GM12878 (cell line): ENCODE data around the gene ERICH4. TPM values are rescaled to one million over a fixed set of nuclear protein-coding genes. Genes with fewer than 3 reads are reported as not detected.

Experiments used
- ATAC-seq: fragments of 200-7000 bp; cut with Tn5 transposase; 3 replicates; pipeline ENCODE4 v1.9.1; 2020; ENCODE audit warnings: mild to moderate bottlenecking, moderate library complexity
- BruUV-seq: library from RNA; stranded (reverse); fragments of 400-500 nt; replicated peaks from 2 replicates; lab custom pipeline; 2021; lab: Mats Ljungman, UMichigan
- CTCF ChIA-PET: fragments of 300-600 bp; sonication (Branson Sonifier 250); formaldehyde crosslinking; extraction: SDS; loops from one replicate; lab custom pipeline; 2021; ENCODE audit warnings: inconsistent platforms; lab: Yijun Ruan, JAX
- POLR2A ChIA-PET: fragments of 350-600 bp; formaldehyde crosslinking; extraction: SDS; loops from one replicate; lab custom pipeline; 2021; ENCODE audit warnings: inconsistent platforms; lab: Charles Lee
- RAD21 ChIA-PET: fragments of 300-600 bp; sonication (Branson Sonifier 250); formaldehyde crosslinking; loops from one replicate; lab custom pipeline; 2023; ENCODE audit warnings: antibody characterized with exemption; ENCODE audit not compliant: unreplicated experiment; lab: Charles Lee
- SMC1A ChIA-PET: fragments of 300-600 bp; sonication (Branson Sonifier 250); formaldehyde crosslinking; loops from one replicate; lab custom pipeline; 2023; ENCODE audit not compliant: unreplicated experiment, uncharacterized antibody; lab: Charles Lee
- DNase-seq: peaks from one replicate; pipeline ENCODE4 v3.0.0-alpha.2; 2011; ENCODE audit warnings: low read depth, low spot score
- FAIRE-seq: peaks from 3 replicates; lab custom pipeline; 2011; peaks lifted over from hg19 to GRCh38; lab: Jason Lieb, UNC
- H2AFZ ChIP-seq: 2 replicates; pipeline ENCODE4 v1.6.0; 2011; ENCODE audit warnings: low read depth, low read length, control low read depth; ENCODE audit not compliant: control insufficient read depth
- H3K27ac ChIP-seq: 2 replicates; pipeline ENCODE4 v1.5.1; 2011; ENCODE audit warnings: control low read depth; ENCODE audit not compliant: control insufficient read depth, insufficient read depth
- H3K27me3 ChIP-seq, 2 experiments: replicated peaks in 1 of 2; 2 replicates each; pipeline versions ENCODE4 v1.6.0 to v1.6.1; 2011; ENCODE audit warnings: low read length in 1 of 2; ENCODE audit not compliant: control insufficient read depth in 2 of 2, insufficient read depth in 2 of 2
- H3K36me3 ChIP-seq, 2 experiments: 2 replicates each; pipeline ENCODE4 v1.5.1; 2011; ENCODE audit warnings: low read length in 1 of 2; ENCODE audit not compliant: control insufficient read depth in 2 of 2, insufficient read depth in 2 of 2
- H3K4me1 ChIP-seq: 2 replicates; pipeline ENCODE4 v1.6.1; 2011; ENCODE audit warnings: mild to moderate bottlenecking, low read length, moderate library complexity, mixed read lengths; ENCODE audit not compliant: control insufficient read depth, insufficient read depth
- H3K4me2 ChIP-seq: 2 replicates; pipeline ENCODE4 v1.6.0; 2011; ENCODE audit warnings: control low read depth; ENCODE audit not compliant: control insufficient read depth, insufficient read depth
- H3K4me3 ChIP-seq: fragments of 200-600 bp; sonication (generic); 2 replicates; pipeline ENCODE4 v1.5.1; 2016
- H3K79me2 ChIP-seq: 2 replicates; pipeline ENCODE4 v1.6.0; 2011; ENCODE audit warnings: low read length; ENCODE audit not compliant: control insufficient read depth, insufficient read depth
- H3K9ac ChIP-seq: 2 replicates; pipeline ENCODE4 v1.8.0; 2011; ENCODE audit warnings: low read length, control low read depth, mixed read lengths; ENCODE audit not compliant: control insufficient read depth, insufficient read depth
- H3K9me3 ChIP-seq: replicated peaks from 3 replicates; pipeline ENCODE4 v1.5.1; 2011; ENCODE audit warnings: mild to moderate bottlenecking, low read length; ENCODE audit not compliant: control insufficient read depth, insufficient read depth
- H4K20me1 ChIP-seq: 2 replicates; pipeline ENCODE4 v1.6.0; 2011; ENCODE audit not compliant: control insufficient read depth, insufficient read depth
- CEBPB ChIP-seq, 2 experiments: fragments of 150-350 bp in 1 of 2; IDR thresholded peaks; 2 replicates each; pipeline ENCODE4 v1.6.1; 2012 to 2014; ENCODE audit warnings: low read depth in 2 of 2, low read length in 2 of 2, borderline replicate concordance in 1 of 2, inconsistent platforms in 1 of 2
- CREB1 ChIP-seq: IDR thresholded peaks from 2 replicates; pipeline ENCODE4 v1.6.1; 2012; ENCODE audit warnings: low read depth, mild to moderate bottlenecking, inconsistent platforms
- IKZF2 ChIP-seq, 2 experiments: fragments of 450-650 bp; IDR thresholded peaks; 2 replicates each; pipeline ENCODE4 v1.6.1; 2017; ENCODE audit warnings: mild to moderate bottlenecking in 2 of 2, moderate library complexity in 2 of 2
- IRF3 ChIP-seq: fragments of 450-650 bp; IDR thresholded peaks from 2 replicates; pipeline ENCODE4 v1.6.1; 2014; ENCODE audit warnings: mild to moderate bottlenecking
- NR2C2 ChIP-seq: IDR thresholded peaks from 2 replicates; pipeline ENCODE4 v1.6.1; 2011; ENCODE audit warnings: borderline replicate concordance, low read depth; ENCODE audit not compliant: control insufficient read depth, insufficient read length
- POLR2A ChIP-seq: IDR thresholded peaks from 2 replicates; pipeline ENCODE4 v1.6.1; 2011; ENCODE audit warnings: low read depth, mild to moderate bottlenecking, low read length
- POLR2AphosphoS2 ChIP-seq: IDR thresholded peaks from 2 replicates; pipeline ENCODE4 v1.6.1; 2011; ENCODE audit warnings: low read depth, mild to moderate bottlenecking, low read length, improper control_type of control experiment, moderate library complexity
- RCOR1 ChIP-seq: conservative IDR thresholded peaks from 2 replicates; pipeline ENCODE4 v1.6.1; 2012; ENCODE audit warnings: low read depth, low read length, improper control_type of control experiment
- SIN3A ChIP-seq: IDR thresholded peaks from 2 replicates; pipeline ENCODE4 v1.6.1; 2012; ENCODE audit warnings: low read depth, low read length, improper control_type of control experiment
- SIX5 ChIP-seq: IDR thresholded peaks from 2 replicates; pipeline ENCODE4 v1.6.1; 2011; ENCODE audit warnings: mild to moderate bottlenecking, low read depth, low read length, moderate library complexity; ENCODE audit not compliant: severe bottlenecking
- SMAD5 ChIP-seq: IDR thresholded peaks from 2 replicates; pipeline ENCODE4 v1.6.1; 2016; ENCODE audit warnings: antibody characterized with exemption, low read depth
- SRF ChIP-seq, 2 experiments: IDR thresholded peaks; 2 replicates each; pipeline ENCODE4 v1.6.1; 2011; ENCODE audit warnings: low read depth in 2 of 2, low read length in 2 of 2, mild to moderate bottlenecking in 1 of 2, moderate library complexity in 1 of 2
- STAT3 ChIP-seq: IDR thresholded peaks from 2 replicates; pipeline ENCODE4 v1.6.1; 2011; ENCODE audit warnings: low read depth, low read length, improper control_type of control experiment
- ZBTB4 ChIP-seq: fragments of 450-650 bp; formaldehyde crosslinking; IDR thresholded peaks from 2 replicates; pipeline ENCODE4 v1.4.0; 2022; ENCODE audit warnings: mild to moderate bottlenecking, moderate library complexity
- ZNF217 ChIP-seq: fragments of 450-650 bp; IDR thresholded peaks from 2 replicates; pipeline ENCODE4 v1.6.1; 2017; ENCODE audit warnings: antibody characterized with exemption, mild to moderate bottlenecking
- ZNF24 ChIP-seq: fragments of 450-650 bp; IDR thresholded peaks from 2 replicates; pipeline ENCODE4 v1.6.1; 2017; ENCODE audit warnings: antibody characterized with exemption, mild to moderate bottlenecking
- WGBS: methylation state at CpG from one replicate; pipeline ENCODE4 v1.1.6; 2016; ENCODE audit warnings: low lambda C conversion rate; ENCODE audit not compliant: insufficient replicate concordance, insufficient coverage; ENCODE audit errors: missing lambda C conversion rate; 5-methylcytosine and 5-hydroxymethylcytosine counted together
- in situ Hi-C: fragments of 300-500 bp; cut with MboI; formaldehyde crosslinking; loops from 9 replicates; pipeline ENCODE4 v1.14.3; 2018; ENCODE audit warnings: mixed read lengths
- intact Hi-C: fragments of 100-400 bp; cut with micrococcal nuclease; formaldehyde crosslinking; loops from one replicate; pipeline ENCODE4 v1.14.2; 2022; ENCODE audit not compliant: unreplicated experiment
- polyA plus RNA-seq, 11 experiments: library from polyadenylated mRNA; depleted of rRNA in 4 of 11; unstranded in 6 of 11; stranded (reverse) in 5 of 11; fragments of >200 nt; fragmentation: Nextera tagmentation in 4 of 11; fragmentation: Illumina TruSeq in 1 of 11; extraction: Ambion mirVana in 4 of 11; extraction: Trizol in 1 of 11; gene quantifications; 1 replicate in 1 of 11; 2 replicates in 10 of 11; pipeline versions ENCODE4 v1.2.1 to v1.2.3, GENCODE V29; 2011 to 2016; ENCODE audit warnings: inconsistent platforms in 2 of 11, missing spikeins in 2 of 11, low read depth in 1 of 11
- total RNA-seq, 4 experiments: library from RNA; depleted of rRNA in 3 of 4; stranded (reverse); fragments of >200 nt in 3 of 4; fragmentation: Illumina TruSeq in 1 of 4; extraction: Trizol in 1 of 4; gene quantifications; 2 replicates each; pipeline versions ENCODE4 v1.2.1 to v1.2.3, GENCODE V29; 2013 to 2021
- TF ChIP-seq, protein P1 (sequence below): IDR thresholded peaks from 2 replicates; pipeline ENCODE4 v1.6.1; 2011; ENCODE audit warnings: mild to moderate bottlenecking, low read depth, low read length, moderate library complexity; ENCODE audit not compliant: insufficient replicate concordance
- TF ChIP-seq, protein P2 (sequence below): fragments of 450-650 bp; IDR thresholded peaks from 2 replicates; pipeline ENCODE4 v1.6.1; 2017; ENCODE audit warnings: antibody characterized with exemption, mild to moderate bottlenecking, moderate library complexity

Gene ERICH4
- total and polyA plus RNA-seq, 10 of the 15 experiments (the other 5 are each of a cell fraction or from before 2014, with no cell fraction given), result not detected

GRCh38 chr19:41492843-41493242 is 49.9 kb downstream of the ERICH4 start:
- ChIA-PET SMC1A (no interaction called here), RAD21 (interaction anchor here (0.5 kb wide), 1 partner anchor 15 kb away, joined by 3 read pairs; no protein-coding TSS in a partner anchor), POLR2A (no interaction called here), CTCF (no interaction called here)
- Histone ChIP-seq H3K9me3 (no peaks in the 10 kb centered on the region), H3K4me2 (no peak overlapping the region), H2AFZ (no peak overlapping the region), H3K27me3 (no peaks in the 10 kb centered on the region; a peak in 1 of 4 replicates), H3K4me1 (no peaks in the 10 kb centered on the region), H3K79me2 (no peaks in the 10 kb centered on the region), H3K36me3 (no peaks in the 10 kb centered on the region), H3K4me3 (no peak overlapping the region), H4K20me1 (no peaks in the 10 kb centered on the region), H3K27ac (no peak overlapping the region), H3K9ac (no peak overlapping the region)
- in situ Hi-C loops, result no loop called here
- 93% methylated on average over 5 of the region's 5 CpGs for WGBS
- no TSS peak for BruUV-seq
- FAIRE-seq (no peak), DNase-seq (no peak), ATAC-seq (no peak)
- intact Hi-C loops, result no loop called here
- TF ChIP-seq CEBPB (IDR thresholded peaks at IDR 0.05; ENCODE audit: borderline replicate concordance in 1 of 2, low read depth in 2 of 2, low read length in 2 of 2), result no peak
- no peak for TF ChIP-seq ZNF217
- TF ChIP-seq STAT3, result no peak
- TF ChIP-seq CREB1, result no peak
- no peak for TF ChIP-seq POLR2AphosphoS2
- TF ChIP-seq SMAD5, result no peak
- no peak for TF ChIP-seq SIX5
- no peak for TF ChIP-seq IKZF2 (IDR thresholded peaks at IDR 0.05)
- TF ChIP-seq, protein P1, sequence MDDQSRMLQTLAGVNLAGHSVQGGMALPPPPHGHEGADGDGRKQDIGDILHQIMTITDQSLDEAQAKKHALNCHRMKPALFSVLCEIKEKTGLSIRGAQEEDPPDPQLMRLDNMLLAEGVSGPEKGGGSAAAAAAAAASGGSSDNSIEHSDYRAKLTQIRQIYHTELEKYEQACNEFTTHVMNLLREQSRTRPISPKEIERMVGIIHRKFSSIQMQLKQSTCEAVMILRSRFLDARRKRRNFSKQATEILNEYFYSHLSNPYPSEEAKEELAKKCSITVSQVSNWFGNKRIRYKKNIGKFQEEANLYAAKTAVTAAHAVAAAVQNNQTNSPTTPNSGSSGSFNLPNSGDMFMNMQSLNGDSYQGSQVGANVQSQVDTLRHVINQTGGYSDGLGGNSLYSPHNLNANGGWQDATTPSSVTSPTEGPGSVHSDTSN, result no peak
- no peak for TF ChIP-seq NR2C2
- TF ChIP-seq ZBTB4 (CRISPR knock-in tag), result no peak
- TF ChIP-seq IRF3, result no peak
- TF ChIP-seq RCOR1, result no peak
- TF ChIP-seq, protein P2, sequence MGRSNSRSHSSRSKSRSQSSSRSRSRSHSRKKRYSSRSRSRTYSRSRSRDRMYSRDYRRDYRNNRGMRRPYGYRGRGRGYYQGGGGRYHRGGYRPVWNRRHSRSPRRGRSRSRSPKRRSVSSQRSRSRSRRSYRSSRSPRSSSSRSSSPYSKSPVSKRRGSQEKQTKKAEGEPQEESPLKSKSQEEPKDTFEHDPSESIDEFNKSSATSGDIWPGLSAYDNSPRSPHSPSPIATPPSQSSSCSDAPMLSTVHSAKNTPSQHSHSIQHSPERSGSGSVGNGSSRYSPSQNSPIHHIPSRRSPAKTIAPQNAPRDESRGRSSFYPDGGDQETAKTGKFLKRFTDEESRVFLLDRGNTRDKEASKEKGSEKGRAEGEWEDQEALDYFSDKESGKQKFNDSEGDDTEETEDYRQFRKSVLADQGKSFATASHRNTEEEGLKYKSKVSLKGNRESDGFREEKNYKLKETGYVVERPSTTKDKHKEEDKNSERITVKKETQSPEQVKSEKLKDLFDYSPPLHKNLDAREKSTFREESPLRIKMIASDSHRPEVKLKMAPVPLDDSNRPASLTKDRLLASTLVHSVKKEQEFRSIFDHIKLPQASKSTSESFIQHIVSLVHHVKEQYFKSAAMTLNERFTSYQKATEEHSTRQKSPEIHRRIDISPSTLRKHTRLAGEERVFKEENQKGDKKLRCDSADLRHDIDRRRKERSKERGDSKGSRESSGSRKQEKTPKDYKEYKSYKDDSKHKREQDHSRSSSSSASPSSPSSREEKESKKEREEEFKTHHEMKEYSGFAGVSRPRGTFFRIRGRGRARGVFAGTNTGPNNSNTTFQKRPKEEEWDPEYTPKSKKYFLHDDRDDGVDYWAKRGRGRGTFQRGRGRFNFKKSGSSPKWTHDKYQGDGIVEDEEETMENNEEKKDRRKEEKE, result no peak
- TF ChIP-seq POLR2A, result no peak
- TF ChIP-seq ZNF24, result no peak
- no peak for TF ChIP-seq SIN3A
- TF ChIP-seq SRF (IDR thresholded peaks at IDR 0.05; ENCODE audit: low read depth in 2 of 2, low read length in 2 of 2), result no peak
